Adrenal gland (tissue), 5 donors: ENCODE measurements around the gene SCAMP2.

Experiments used
- CTCF ChIP-seq, 6 experiments: fragments of 450-650 bp in 4 of 6; fragments of 200-600 bp in 2 of 6; sonication (generic) in 1 of 6; IDR thresholded peaks; 1 replicate in 5 of 6; 2 replicates in 1 of 6; pipeline versions ENCODE4 v1.5.1 to v1.8.0; 2016 to 2021; ENCODE audit warnings: antibody characterized with exemption in 6 of 6, mild to moderate bottlenecking in 2 of 6, moderate library complexity in 1 of 6
- POLR2A ChIP-seq, 2 donors: fragments of 450-650 bp; IDR thresholded peaks; one replicate each; pipeline ENCODE4 v1.6.1; 2017; ENCODE audit warnings: antibody characterized with exemption in 2 of 2, mild to moderate bottlenecking in 2 of 2, moderate library complexity in 1 of 2
- donor health status: DM: no; HTN: no; CAD: no.

GRCh38 chr15:74795966-74796625 is 77.1 kb downstream of the SCAMP2 start:
- TF ChIP-seq POLR2A (IDR thresholded peaks at IDR 0.05) (no peak), CTCF (IDR thresholded peaks at IDR 0.05) (no peak)
